ENCODE data around the gene SLC12A9.
A peak's percentile ranks its signal among the peaks of the same experiment; 100 is the strongest.
"Not testable (repeated sequence)": the region's sequence is repeated elsewhere in the genome, so short reads cannot be mapped to it uniquely, and the experiment has no call there.

SLC12A9 gene

DNA sequence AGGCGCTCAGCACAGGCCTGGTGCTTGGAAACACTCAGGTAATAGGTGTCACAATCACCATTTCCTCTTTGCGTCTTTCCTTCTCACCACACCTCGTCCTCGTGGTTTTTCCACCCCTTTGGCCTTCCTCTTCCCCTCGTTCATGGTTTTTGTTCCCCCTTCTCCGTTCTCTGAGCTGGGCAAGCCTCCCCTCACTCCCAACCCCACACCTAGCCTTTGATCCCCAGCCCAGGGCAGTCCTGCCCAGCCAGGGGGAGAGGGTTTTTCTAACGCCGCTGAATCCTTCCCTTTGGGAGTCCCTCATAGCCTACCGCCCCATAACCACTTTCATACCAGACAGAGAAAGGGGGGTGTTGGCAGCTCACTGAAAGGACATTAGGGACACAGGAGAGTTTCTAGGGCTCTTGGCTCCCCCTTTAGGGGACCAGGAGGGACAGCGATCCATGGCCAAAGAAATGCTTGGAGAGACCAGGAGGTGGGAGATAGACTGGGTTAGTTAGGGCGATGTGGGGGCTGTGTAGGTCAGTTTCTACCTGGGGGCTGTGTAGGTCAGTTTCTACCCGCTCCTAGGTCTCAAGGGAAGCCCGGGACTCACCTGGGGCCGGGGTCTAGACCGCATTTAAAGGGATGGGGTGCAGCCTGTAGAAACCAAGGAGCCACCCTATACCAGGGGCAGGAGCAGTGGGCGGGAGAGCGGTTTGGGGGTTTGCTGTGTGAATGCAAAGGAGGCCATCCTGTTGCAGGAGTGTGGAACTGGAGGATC, 26.6 kb upstream of the SLC12A9 start:
- no peak for DNase-seq

DNA sequence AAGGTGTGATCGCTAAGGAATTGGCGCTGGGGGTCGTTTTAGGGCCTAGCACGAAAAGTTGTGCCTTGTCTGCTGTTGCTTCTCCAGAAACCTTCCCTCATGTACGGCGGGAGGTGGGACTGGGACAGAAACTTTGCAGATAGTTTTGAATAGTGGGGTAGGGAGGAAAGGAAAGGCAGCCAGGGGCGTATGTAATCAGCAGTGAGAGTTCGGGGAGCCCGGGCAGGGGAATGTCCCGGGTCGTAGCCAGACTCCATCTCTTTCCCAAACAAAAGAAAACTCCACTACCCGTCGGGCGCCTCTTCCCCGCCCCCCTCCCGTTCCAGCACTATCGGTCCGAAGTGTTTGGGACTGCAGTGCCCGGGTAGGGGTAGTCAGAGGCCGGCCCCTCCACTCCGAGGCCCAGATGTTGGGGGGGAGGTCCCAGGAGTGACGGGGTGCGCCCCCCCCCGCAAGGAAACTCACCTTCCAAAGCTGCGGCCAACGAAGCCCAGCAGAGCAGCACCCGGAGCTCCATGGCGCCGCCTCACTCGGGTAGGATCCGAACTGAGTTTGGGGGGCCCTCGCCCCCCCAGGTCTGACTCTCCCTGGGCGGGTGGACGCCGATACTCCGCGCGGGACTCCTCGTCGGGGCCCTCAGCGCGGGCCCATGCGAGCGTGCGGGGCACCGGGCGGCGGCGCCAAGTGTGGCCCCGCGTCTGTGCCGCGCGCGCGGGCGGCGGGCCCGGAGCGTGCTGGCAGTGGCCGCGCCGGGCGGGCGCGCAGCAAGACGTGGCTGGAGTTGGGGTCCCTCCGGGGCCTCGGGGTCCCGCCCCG, 25.8 kb upstream of the SLC12A9 start:
- no peak for DNase-seq

DNA sequence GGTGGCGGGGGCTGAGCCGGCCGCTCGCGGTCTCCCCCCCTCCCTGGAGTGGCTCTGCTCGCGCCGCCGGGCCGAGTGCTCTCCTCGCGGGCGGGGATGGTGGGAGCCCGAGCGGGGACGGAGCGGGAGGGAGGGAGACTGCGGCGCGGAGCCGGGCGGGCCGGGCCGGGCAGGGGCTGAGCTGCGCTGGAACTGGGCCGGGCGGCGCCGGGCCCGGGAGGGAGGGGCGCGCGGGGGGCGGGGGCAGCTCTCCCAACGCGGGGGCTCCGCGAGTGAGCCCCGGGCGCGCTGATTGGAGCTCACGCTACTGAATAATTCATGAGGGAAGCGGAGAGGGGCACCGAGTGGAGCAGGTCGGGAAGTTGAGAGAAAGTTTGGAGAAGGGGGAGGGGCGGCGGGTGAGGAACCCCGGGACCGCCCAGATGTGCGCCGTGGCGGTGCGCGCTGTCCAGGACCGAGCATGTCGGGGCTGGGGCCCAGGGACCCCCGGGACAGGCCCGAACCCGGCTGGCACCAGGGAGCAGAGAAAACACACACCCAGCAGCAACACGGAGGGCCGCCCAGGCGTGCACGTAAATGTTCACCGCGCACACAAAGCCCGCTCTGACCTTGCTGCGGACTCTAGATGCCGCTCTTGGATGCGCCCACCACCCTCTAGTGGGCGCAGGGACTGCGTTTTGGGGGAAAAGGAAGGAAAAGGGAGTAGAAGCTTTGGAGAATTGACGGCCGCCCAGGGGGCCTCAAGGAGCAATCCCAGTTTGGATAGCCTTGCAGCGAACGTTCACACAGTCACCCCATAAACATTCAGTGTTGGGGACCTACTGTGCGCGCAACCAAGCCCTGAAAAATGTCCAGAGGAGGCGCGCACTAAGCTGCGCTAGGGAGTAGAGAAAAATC, 24.9 kb upstream of the SLC12A9 start, which contains the start of gene EPHB4:
Gene EPHB4 (minus strand): TSS at position 194 of the 897 bp plus-strand sequence. CDS start 493 bp downstream, outside the sequence.
- peak; percentile 13 for DNase-seq

DNA sequence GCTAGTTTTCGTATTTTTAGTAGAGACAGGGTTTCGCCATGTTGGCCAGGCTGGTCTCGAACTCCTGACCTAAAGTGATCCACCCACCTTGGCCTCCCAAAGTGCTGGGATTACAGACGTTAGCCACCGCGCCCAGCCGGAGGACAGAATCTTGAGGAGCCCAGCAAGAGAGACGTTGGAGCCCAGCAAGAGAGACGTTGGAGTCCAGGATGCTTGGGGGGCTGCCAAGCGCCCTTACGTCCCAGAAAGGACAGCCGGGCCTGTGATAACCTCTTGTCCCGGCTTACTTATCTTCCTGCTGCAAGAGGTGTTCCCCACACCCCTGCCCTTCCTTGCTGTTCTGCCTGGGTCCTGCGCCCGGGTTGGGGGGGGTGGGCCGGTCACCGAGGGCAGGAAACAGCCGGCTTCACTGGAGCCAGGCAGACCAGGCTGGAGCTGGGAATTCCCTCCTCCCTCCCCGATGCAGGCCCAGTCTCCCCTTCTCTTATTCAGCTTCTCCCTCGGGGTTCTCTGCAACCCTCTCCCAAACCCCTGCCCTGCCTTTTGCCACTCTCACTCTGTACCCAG, 23.3 kb upstream of the SLC12A9 start:
- no peak for DNase-seq

DNA sequence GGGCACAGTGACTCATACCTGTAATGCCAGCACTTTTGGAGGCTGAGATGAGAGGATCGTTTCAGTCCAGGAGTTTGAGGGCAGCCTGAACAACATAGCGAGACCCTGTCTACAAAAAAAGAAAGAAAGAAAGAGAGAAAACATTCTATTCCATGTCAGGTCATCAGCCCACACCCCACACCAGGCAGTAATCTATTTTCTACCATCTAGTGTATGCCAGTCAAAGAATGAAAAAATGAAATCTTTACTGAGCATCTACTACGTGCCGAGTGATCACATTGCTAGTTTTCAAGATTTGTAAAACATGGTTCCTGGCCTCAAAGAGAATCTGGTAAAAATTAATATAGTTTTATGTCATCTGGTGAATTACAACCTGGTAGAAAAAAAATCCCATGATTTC, 22.1 kb upstream of the SLC12A9 start:
- no peak for DNase-seq

DNA sequence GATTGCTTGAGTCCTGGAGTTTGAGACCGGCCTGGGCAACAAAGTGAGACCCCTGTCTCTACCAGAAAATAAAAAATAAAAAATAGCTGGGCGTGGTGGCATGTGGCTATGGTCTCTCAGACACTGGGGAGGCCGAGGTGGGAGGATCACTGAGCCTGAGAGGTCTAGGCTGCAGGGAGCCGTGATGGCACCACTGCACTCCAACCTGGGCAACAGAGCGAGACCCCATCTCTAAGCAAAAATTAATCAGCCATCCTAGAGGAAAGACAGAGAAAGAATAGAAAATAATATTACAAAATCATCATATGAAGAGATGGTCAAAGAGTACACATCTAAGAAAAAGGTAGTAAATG, 20.3 kb upstream of the SLC12A9 start:
- no peak for DNase-seq

DNA sequence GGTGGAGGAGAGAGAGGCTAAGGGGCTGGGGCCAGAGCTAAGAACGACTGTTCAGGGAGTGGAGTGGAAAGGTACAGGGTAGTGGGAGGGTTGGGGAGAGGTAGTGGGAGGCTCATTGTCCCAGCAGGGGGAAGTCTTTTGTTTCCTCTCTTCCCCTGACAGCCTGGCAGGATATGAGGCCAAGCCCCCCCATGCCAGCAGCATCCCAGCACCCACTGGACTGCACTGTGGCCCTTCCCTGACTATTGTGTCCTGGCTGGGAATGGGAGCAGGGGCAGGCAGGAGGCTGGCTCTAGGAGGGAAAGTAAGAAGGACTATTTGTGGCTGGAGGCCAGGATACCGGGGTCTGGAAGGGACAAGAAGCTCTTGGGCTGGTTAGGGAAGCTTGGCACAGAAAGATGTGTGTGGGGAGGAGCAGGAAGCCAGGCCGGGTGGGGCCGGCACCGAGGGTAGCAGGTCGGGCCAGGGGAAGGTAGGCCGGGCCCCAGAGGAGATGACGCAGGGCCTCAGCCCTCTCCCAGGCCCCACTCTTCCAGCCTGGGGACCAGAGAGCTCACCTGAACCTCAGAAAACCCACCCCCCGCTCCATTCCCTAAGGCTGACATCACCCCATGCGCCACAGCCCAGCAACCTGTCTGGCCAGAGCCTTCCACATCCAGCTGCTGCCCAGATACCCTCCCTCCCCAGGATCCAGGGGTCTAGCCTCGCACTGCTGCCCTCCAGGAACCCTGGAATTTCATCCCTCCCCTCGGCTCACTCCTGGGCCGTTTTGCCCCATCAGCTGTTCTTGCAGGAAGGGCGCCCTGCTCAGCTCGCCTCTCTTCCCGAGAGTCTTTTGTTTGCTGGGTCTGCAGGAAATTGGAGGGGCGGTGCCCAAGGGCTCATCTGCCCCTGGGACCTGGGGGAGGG, 16.4 kb upstream of the SLC12A9 start:
- DNase-seq: no peak

DNA sequence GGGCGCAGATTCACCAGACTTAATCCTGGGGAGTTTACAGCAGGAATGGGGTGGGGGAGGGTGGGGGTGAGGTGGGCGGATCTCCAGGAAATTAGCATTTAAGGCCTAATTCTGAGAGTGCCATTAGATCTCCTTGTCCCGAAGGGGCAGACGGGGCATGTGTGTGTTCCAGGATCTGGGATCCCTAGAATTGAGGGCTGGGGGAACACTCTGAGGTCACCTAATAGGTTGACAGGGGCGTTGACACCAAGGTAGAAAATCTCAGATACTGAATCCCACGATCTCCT, 15.8 kb upstream of the SLC12A9 start:
- DNase-seq: no peak

DNA sequence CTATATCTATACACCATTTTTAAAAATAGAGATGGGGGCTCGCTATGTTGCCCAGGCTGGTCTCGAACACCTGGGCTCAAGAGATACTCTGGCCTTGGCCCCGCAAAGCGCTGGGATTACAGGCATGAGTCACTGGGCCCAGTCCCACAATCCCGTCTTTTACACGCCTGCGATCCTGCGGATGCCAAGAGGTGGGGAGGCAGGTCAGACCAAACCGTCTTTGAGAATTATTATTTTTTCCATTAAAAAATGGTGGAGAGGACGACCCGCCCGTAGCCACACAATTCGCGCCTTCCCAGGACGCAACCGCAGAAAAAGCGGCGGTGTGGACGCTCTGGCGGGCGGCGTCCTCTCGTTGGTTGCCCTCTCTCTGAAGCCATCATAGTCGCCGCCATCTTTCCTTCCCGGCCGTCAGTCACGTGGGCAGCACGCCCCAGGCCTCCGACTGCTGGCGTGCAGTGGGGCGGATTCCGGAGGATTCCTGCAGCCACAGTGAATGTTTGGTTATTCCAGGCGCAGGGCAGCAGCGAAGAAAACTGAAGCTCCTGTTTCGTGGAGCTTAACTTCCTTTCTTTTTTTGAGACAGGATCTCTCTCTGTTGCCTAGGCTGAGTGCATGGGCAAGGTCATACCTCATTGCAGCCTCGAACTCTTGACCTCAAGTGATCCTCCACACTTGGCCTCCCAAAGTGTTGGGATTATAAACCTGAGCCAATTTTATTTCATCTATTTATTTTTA, 15.2 kb upstream of the SLC12A9 start:
- peak; percentile 82 for DNase-seq

DNA sequence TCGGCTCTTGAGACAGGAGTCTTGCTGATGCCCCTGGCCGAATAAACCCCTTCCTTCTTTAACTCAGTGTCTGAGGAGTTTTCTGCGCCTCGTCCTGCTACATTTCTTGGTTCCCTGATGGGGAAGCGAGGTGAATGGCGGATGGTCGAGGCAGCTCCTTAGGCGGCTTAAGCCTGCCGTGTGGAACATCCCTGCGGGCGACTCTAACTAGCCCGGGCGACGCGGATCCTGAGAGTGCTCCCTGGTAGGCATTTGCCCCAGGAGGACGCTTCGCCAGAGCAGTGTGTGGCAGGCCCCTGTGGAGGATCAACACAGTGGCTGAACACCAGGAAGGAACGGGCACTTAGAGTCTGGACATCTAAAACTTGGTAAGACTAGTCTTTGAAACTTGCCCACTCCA, 13.2 kb upstream of the SLC12A9 start:
- no peak for DNase-seq

DNA sequence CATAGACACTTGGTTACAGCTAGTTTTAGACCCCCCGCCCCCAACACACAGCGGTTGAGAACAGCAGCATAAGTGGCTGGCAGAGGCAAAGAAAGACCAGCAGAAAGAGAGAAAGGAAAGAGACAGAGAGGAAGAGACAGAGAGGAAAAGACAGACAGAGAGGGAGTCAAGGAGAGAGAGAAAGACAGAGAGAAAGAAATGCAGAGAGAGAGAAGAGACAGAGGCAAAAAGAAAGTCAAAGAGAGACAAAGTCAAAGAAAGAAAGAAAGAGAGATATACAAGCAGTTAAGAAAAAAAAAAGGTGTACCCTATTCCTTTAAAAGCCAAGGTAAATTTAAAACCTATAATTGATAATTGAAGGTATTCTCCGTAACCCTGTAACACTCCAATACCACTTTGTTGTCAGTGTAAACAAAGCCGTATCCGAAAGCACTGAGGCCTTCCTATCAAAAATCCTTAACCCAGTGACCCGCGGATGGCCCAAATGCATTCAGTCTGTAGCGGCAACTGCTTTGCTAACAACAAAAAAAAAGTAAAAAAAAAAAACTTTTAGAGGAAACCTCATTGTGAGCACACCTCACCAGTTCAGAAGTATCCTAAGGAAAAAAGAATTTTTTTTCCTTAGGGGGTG, 11.9 kb upstream of the SLC12A9 start:
- DNase-seq: no peak

DNA sequence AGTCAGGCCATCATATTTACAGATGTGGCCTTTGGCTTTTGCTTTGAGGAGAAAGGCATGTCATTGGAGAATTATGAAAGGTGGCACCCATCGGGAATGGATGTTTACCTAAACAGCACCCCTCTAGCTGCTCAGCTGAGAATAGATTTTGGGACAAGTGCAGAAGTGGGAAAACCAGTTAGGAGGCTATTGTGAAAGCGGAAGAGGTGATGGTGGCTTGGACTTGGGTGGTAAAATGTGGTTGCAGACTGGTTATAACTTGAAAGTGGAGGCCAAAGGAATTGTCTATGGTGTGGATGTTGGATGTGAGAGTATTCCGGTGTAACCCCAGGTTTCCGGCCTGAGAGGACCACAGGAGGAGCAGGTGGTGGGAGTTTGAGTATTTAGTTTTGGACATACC, 5.2 kb upstream of the SLC12A9 start:
- no peak for DNase-seq

DNA sequence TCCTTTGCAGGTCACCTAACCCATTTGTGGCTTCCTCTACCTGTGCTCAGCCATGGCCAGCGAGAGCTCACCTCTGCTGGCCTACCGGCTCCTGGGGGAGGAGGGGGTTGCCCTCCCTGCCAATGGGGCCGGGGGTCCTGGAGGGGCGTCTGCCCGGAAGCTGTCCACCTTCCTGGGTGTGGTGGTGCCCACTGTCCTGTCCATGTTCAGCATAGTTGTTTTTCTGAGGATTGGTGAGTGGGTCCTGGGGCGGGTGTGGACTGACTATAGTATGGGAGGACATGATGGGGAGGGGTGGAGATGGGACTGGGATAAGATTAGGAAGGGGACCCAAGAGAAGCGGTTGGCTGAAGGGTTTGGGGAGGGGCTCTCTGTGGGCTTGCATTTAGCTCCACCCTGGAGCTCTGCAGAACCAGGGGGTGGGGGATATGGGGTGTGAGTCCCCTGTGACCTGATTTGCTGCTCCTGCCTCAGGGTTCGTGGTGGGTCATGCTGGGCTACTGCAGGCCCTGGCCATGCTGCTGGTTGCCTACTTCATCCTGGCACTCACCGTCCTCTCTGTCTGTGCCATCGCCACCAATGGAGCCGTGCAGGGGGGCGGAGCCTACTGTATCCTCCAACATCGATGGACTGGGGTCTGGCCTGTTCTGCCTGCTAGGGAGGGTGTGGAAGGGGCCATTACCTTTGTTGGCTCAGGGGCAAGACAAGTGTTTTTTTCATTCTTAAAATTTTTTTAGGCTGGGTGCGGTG, 1.8 kb downstream of the SLC12A9 start:
- no peak for DNase-seq

DNA sequence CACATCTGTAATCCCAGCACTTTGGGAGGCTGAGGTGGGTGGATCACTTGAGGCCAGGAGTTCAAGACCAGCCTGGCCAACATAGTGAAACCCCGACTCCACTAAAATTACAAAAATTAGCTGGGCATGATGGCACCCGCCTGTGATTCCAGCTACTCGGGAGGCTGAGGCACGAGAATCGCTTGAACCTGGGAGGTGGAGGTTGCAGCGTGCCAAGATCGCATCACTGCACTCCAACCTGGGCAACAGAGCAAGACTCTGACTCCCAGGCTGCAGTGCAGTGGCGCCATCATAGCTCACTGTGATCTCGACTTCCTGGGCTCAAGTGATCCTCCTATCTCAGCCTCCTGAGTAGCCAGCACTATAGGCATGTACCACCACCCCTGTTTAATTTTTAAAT, 2.4 kb downstream of the SLC12A9 start:
- DNase-seq: not testable (repeated sequence)

DNA sequence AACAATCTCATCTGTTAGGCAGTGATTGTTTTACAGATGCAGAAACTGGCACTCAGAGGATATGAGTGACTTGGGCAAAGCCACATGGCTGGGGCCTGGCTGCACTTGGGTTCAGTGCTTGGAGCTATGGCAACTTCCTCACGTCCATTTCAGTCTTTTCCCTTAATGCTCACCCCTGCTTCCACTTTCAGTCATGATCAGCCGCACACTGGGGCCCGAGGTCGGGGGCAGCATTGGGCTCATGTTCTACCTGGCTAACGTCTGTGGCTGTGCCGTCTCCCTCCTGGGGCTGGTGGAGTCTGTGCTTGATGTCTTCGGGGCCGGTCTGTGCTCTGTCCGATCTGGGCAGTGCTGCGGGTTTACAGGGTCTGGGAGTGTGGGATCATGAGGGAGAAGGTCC, 3.0 kb downstream of the SLC12A9 start:
- no peak for DNase-seq

DNA sequence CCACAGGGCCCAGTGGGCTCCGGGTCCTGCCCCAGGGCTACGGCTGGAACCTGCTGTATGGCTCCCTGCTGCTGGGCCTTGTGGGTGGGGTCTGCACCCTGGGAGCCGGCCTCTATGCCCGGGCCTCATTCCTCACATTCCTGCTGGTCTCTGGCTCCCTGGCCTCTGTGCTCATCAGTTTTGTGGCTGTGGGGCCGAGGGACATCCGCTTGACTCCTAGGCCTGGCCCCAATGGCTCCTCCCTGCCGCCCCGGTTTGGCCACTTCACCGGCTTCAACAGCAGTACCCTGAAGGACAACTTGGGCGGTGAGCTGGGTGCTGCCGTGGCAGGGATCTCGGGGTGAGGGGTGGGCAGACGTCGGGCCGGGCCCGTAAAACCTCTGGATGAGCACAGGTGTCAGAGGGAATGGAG, 4.4 kb downstream of the SLC12A9 start:
- no peak for DNase-seq

DNA sequence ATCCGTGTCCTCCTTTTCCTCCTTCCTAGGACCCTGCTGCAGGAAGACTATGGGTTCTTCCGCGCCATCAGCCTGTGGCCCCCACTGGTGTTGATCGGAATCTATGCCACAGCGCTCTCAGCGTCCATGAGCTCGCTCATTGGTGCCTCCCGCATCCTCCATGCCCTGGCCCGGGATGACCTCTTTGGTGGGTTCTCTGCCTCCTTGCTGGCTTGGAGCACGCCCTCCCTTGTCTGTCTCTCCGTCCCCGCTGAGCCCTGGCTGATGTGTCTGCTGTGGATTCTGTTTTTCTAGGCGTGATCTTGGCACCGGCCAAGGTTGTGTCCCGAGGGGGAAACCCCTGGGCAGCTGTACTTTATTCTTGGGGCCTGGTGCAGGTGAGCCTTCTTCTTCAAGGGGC, 7.3 kb downstream of the SLC12A9 start:
- no peak for DNase-seq

DNA sequence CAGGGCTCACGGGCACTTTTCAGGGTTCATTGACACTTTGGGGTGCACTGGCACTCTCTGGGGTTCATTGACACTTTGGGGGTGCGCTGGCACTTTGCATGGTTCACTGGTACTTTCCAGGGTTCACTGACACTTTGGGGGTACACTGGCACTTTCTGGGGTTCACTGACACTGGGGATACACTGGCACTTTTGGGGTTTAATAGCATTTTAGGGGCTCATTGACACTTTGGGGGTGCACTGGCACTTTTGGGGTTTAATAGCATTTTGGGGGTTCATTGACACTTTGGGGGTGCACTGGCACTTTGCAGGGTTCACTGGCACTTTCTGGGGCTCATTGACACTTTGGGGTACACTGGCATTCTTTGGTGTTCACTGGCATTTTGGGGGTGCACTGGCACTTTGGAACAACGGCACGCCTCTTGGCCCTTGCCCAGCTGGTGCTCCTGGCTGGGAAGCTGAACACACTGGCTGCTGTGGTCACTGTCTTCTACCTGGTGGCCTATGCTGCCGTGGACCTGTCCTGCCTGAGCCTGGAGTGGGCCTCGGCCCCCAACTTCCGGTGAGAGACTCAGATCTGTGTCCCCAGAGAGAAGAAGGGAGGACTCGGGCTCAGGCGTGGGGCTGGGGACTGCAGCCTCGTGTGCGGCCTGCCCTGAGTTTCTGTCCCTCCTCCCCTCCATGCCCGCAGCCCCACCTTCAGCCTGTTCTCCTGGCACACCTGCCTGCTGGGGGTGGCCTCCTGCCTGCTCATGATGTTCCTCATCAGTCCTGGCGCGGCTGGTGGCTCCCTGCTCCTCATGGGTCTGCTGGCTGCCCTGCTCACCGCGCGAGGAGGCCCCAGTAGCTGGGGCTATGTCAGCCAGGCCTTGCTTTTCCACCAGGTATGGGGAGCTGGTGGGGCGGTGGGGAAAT, 8.4 kb downstream of the SLC12A9 start:
- DNase-seq: no peak

DNA sequence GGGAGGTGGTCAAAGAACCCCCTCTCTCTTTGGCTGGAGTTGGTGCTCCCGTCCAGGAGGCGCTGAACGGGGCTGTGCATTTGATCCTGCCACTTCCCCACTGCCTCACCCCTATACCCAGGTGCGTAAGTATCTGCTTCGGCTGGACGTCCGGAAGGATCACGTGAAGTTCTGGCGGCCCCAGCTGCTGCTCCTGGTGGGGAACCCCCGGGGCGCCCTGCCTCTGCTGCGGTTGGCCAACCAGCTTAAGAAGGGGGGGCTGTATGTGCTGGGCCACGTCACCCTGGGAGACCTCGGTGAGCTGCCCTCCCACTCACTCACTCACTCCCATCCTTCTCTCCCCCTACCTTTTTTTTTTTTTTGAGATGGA, 9.1 kb downstream of the SLC12A9 start:
- DNase-seq: no peak
